Measurements from ENCODE around the gene RRAD.
"Not testable (repeated sequence)": the region's sequence is repeated elsewhere in the genome, so short reads cannot be mapped to it uniquely, and the experiment has no call there.

RRAD gene

GRCh38 chr16:66899310-66899944 lies 25.9 kb downstream of the RRAD start:
- no peak for DNase-seq

GRCh38 chr16:66898933-66899309 lies 26.4 kb downstream of the RRAD start:
- DNase-seq, result no peak

GRCh38 chr16:66898207-66898606 lies 27.1 kb downstream of the RRAD start:
- DNase-seq, result no peak

GRCh38 chr16:66896682-66897081 lies 28.7 kb downstream of the RRAD start:
- DNase-seq, result not testable (repeated sequence)

GRCh38 chr16:66895999-66896398 lies 29.3 kb downstream of the RRAD start:
- DNase-seq, result no peak

GRCh38 chr16:66895689-66895979 lies 29.7 kb downstream of the RRAD start:
- no peak for DNase-seq

- peak; percentile 26 for DNase-seq
These were observed 30.2 kb downstream of the RRAD start for GRCh38 chr16:66894948-66895688.

- no peak for DNase-seq
These were observed 31.3 kb downstream of the RRAD start for GRCh38 chr16:66894055-66894454.

GRCh38 chr16:66891797-66892196 lies 33.5 kb downstream of the RRAD start:
- DNase-seq, result no peak

- no peak for DNase-seq
These were observed 34.0 kb downstream of the RRAD start for GRCh38 chr16:66891360-66891759.

- no peak for DNase-seq
These were observed 34.5 kb downstream of the RRAD start for GRCh38 chr16:66890799-66891198.

GRCh38 chr16:66889622-66890021 lies 35.7 kb downstream of the RRAD start:
- no peak for DNase-seq

GRCh38 chr16:66888647-66889615 lies 36.4 kb downstream of the RRAD start:
- DNase-seq, result no peak

GRCh38 chr16:66886914-66887313 lies 38.4 kb downstream of the RRAD start:
- no peak for DNase-seq

GRCh38 chr16:66886321-66886720 lies 39.0 kb downstream of the RRAD start:
- DNase-seq, result no peak

GRCh38 chr16:66885491-66885890 lies 39.8 kb downstream of the RRAD start:
- no peak for DNase-seq

- DNase-seq, result no peak
These were observed 42.6 kb downstream of the RRAD start for GRCh38 chr16:66882702-66883101.

- no peak for DNase-seq
These were observed 43.3 kb downstream of the RRAD start for GRCh38 chr16:66881964-66882508.

- no peak for DNase-seq
These were observed 43.8 kb downstream of the RRAD start for GRCh38 chr16:66881560-66881959.

- no peak for DNase-seq
These were observed 44.3 kb downstream of the RRAD start for GRCh38 chr16:66881014-66881417.

- peak; percentile 88 for DNase-seq
These were observed 44.9 kb downstream of the RRAD start, which contains the start of gene PDP2 for GRCh38 chr16:66880288-66881013. PDP2 (plus strand) TSS chr16:66880515; CDS start chr16:66884285, 3,770 bp downstream.

- DNase-seq, result no peak
These were observed 47.3 kb downstream of the RRAD start for GRCh38 chr16:66878067-66878466.

Measured in NCI-H2107 (cell line).